ENCODE results near the gene DTNB.

DNA sequence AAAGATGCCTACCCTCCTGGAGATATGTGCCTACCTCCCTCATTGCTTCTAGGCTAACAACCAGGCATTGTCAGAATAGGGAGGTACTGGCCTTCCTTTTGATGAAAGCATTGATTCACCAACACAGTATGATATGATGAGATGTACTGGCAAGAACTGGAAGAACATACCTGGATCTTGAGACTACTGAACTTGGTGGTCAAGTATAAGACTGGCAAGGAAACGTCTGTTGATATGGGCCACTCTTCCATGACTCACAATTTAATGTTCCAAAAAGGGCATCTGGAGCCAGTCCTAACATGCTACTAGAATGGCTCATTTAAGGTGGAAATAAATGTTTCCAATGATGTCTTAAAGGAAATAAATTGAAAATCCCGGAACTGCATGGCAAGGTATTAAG, 18.1 kb downstream of the DTNB start:
- TF ChIP-seq, protein P1, sequence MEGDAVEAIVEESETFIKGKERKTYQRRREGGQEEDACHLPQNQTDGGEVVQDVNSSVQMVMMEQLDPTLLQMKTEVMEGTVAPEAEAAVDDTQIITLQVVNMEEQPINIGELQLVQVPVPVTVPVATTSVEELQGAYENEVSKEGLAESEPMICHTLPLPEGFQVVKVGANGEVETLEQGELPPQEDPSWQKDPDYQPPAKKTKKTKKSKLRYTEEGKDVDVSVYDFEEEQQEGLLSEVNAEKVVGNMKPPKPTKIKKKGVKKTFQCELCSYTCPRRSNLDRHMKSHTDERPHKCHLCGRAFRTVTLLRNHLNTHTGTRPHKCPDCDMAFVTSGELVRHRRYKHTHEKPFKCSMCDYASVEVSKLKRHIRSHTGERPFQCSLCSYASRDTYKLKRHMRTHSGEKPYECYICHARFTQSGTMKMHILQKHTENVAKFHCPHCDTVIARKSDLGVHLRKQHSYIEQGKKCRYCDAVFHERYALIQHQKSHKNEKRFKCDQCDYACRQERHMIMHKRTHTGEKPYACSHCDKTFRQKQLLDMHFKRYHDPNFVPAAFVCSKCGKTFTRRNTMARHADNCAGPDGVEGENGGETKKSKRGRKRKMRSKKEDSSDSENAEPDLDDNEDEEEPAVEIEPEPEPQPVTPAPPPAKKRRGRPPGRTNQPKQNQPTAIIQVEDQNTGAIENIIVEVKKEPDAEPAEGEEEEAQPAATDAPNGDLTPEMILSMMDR (IDR thresholded peaks at IDR 0.05): no peak
- no peak for TF ChIP-seq POLR2A (IDR thresholded peaks at IDR 0.05)
